ENCODE measurements around the gene SERGEF.
A peak's percentile ranks its signal among the peaks of the same experiment; 100 is the strongest.
"Not testable (repeated sequence)": the region's sequence is repeated elsewhere in the genome, so short reads cannot be mapped to it uniquely, and the experiment has no call there.

Gene SERGEF

GRCh38 chr11:17923217-17923616 lies 89.6 kb downstream of the SERGEF start:
- DNase-seq: no peak
- in situ Hi-C loops (cut with HindIII; ENCODE audit: low pct_ligation_motif_present, low pct_unique_long_range_greater_than_20kb, low sequenced_read_pairs): no loop called here

GRCh38 chr11:17922416-17922788 lies 90.4 kb downstream of the SERGEF start:
- in situ Hi-C loops (cut with HindIII; ENCODE audit: low pct_ligation_motif_present, low pct_unique_long_range_greater_than_20kb, low sequenced_read_pairs): no loop called here
- DNase-seq: no peak

GRCh38 chr11:17921659-17922415 lies 91.0 kb downstream of the SERGEF start:
- in situ Hi-C loops (cut with HindIII; ENCODE audit: low pct_ligation_motif_present, low pct_unique_long_range_greater_than_20kb, low sequenced_read_pairs): no loop called here
- DNase-seq: no peak

GRCh38 chr11:17918049-17918605 lies 94.7 kb downstream of the SERGEF start:
- in situ Hi-C loops (cut with HindIII; ENCODE audit: low pct_ligation_motif_present, low pct_unique_long_range_greater_than_20kb, low sequenced_read_pairs): no loop called here
- no peak for DNase-seq

GRCh38 chr11:17917556-17917955 lies 95.3 kb downstream of the SERGEF start:
- in situ Hi-C loops (cut with HindIII; ENCODE audit: low pct_ligation_motif_present, low pct_unique_long_range_greater_than_20kb, low sequenced_read_pairs): no loop called here
- no peak for DNase-seq

- DNase-seq: no peak
- in situ Hi-C loops (cut with HindIII; ENCODE audit: low pct_ligation_motif_present, low pct_unique_long_range_greater_than_20kb, low sequenced_read_pairs): no loop called here
These were observed 97.2 kb downstream of the SERGEF start for GRCh38 chr11:17915500-17916143.

GRCh38 chr11:17914957-17915356 lies 97.9 kb downstream of the SERGEF start:
- in situ Hi-C loops (cut with HindIII; ENCODE audit: low pct_ligation_motif_present, low pct_unique_long_range_greater_than_20kb, low sequenced_read_pairs): no loop called here

GRCh38 chr11:17907046-17907445 lies 105.8 kb downstream of the SERGEF start:
- no peak for DNase-seq
- in situ Hi-C loops (cut with HindIII; ENCODE audit: low pct_ligation_motif_present, low pct_unique_long_range_greater_than_20kb, low sequenced_read_pairs): no loop called here

More at GRCh38 chr11:17914957-17915356, 97.9 kb downstream of the SERGEF start:
- no peak for DNase-seq

- in situ Hi-C loops (cut with HindIII; ENCODE audit: low pct_ligation_motif_present, low pct_unique_long_range_greater_than_20kb, low sequenced_read_pairs): no loop called here
- peak; percentile 6 for DNase-seq
These were observed 106.4 kb downstream of the SERGEF start for GRCh38 chr11:17906436-17906835.

- no peak for DNase-seq
- in situ Hi-C loops (cut with HindIII; ENCODE audit: low pct_ligation_motif_present, low pct_unique_long_range_greater_than_20kb, low sequenced_read_pairs): no loop called here
These were observed 107.4 kb downstream of the SERGEF start for GRCh38 chr11:17905477-17905876.

- in situ Hi-C loops (cut with HindIII; ENCODE audit: low pct_ligation_motif_present, low pct_unique_long_range_greater_than_20kb, low sequenced_read_pairs): no loop called here
- DNase-seq: no peak
These were observed 111.4 kb downstream of the SERGEF start for GRCh38 chr11:17901481-17901880.

GRCh38 chr11:17898782-17899181 lies 114.1 kb downstream of the SERGEF start:
- no peak for DNase-seq
- in situ Hi-C loops (cut with HindIII; ENCODE audit: low pct_ligation_motif_present, low pct_unique_long_range_greater_than_20kb, low sequenced_read_pairs): no loop called here

GRCh38 chr11:17898071-17898470 lies 114.8 kb downstream of the SERGEF start:
- no peak for DNase-seq
- in situ Hi-C loops (cut with HindIII; ENCODE audit: low pct_ligation_motif_present, low pct_unique_long_range_greater_than_20kb, low sequenced_read_pairs): no loop called here

GRCh38 chr11:17897495-17897894 lies 115.4 kb downstream of the SERGEF start:
- in situ Hi-C loops (cut with HindIII; ENCODE audit: low pct_ligation_motif_present, low pct_unique_long_range_greater_than_20kb, low sequenced_read_pairs): no loop called here
- no peak for DNase-seq

- DNase-seq; in situ Hi-C loops (cut with HindIII; ENCODE audit: low pct_ligation_motif_present, low pct_unique_long_range_greater_than_20kb, low sequenced_read_pairs): not testable (repeated sequence)
These were observed 116.2 kb downstream of the SERGEF start for GRCh38 chr11:17896496-17897151.

- DNase-seq: no peak
- in situ Hi-C loops (cut with HindIII; ENCODE audit: low pct_ligation_motif_present, low pct_unique_long_range_greater_than_20kb, low sequenced_read_pairs): no loop called here
These were observed 117.8 kb downstream of the SERGEF start for GRCh38 chr11:17894929-17895658.

GRCh38 chr11:17892409-17892808 lies 120.4 kb downstream of the SERGEF start:
- in situ Hi-C loops (cut with HindIII; ENCODE audit: low pct_ligation_motif_present, low pct_unique_long_range_greater_than_20kb, low sequenced_read_pairs): no loop called here
- no peak for DNase-seq

GRCh38 chr11:17890325-17890724 lies 122.5 kb downstream of the SERGEF start:
- no peak for DNase-seq
- in situ Hi-C loops (cut with HindIII; ENCODE audit: low pct_ligation_motif_present, low pct_unique_long_range_greater_than_20kb, low sequenced_read_pairs): no loop called here

GRCh38 chr11:17887779-17888178 lies 125.1 kb downstream of the SERGEF start:
- no peak for DNase-seq
- in situ Hi-C loops (cut with HindIII; ENCODE audit: low pct_ligation_motif_present, low pct_unique_long_range_greater_than_20kb, low sequenced_read_pairs): no loop called here
